Panc1 (cell line): ENCODE data around the gene PPCS.

Experiments
- SIN3A ChIP-seq: IDR thresholded peaks from 2 replicates; pipeline ENCODE4 v1.6.1; 2012; ENCODE audit warnings: low read depth, mild to moderate bottlenecking, low read length, moderate library complexity, borderline replicate concordance; ENCODE audit not compliant: insufficient read depth
- TF ChIP-seq, protein P1 (sequence below): fragments of 450-650 bp; IDR thresholded peaks from 2 replicates; pipeline ENCODE4 v1.5.1; 2017; ENCODE audit warnings: mild to moderate bottlenecking

- TF ChIP-seq, protein P1, sequence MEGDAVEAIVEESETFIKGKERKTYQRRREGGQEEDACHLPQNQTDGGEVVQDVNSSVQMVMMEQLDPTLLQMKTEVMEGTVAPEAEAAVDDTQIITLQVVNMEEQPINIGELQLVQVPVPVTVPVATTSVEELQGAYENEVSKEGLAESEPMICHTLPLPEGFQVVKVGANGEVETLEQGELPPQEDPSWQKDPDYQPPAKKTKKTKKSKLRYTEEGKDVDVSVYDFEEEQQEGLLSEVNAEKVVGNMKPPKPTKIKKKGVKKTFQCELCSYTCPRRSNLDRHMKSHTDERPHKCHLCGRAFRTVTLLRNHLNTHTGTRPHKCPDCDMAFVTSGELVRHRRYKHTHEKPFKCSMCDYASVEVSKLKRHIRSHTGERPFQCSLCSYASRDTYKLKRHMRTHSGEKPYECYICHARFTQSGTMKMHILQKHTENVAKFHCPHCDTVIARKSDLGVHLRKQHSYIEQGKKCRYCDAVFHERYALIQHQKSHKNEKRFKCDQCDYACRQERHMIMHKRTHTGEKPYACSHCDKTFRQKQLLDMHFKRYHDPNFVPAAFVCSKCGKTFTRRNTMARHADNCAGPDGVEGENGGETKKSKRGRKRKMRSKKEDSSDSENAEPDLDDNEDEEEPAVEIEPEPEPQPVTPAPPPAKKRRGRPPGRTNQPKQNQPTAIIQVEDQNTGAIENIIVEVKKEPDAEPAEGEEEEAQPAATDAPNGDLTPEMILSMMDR, result no peak
- no peak for TF ChIP-seq SIN3A
Measured at GRCh38 chr1:42482635-42483153, 26.4 kb downstream of the PPCS start.
